ENCODE results near the gene MDN1. TPM values are rescaled to one million over a fixed set of nuclear protein-coding genes. Genes with fewer than 3 reads are reported as not detected.

MDN1 gene
- total RNA-seq, 2 experiments from 2014 or later: 40.3 to 40.4 TPM

- intact Hi-C loops (cut with DNase I, micrococcal nuclease): no loop called here
- no peak overlapping the region for H3K27ac Mint-ChIP-seq
- ChIA-PET POLR2A (interaction anchor here (1.0 kb wide), 1 partner anchor 20 kb away, joined by 3 read pairs; the partner anchor contains the start of gene MDN1), CTCF (interaction anchor here (0.7 kb wide), 1 partner anchor 13 kb away, joined by 3 read pairs; no protein-coding TSS in a partner anchor)
- no peaks in the 10 kb centered on the region for H3K9me3 ChIP-seq (ENCODE audit: control insufficient read depth in 1 of 2, insufficient read depth in 1 of 2, low read length in 2 of 2)
- no peaks in the 10 kb centered on the region for H3K27me3 ChIP-seq (ENCODE audit: control insufficient read depth in 1 of 2, insufficient read depth in 2 of 2, low read length in 2 of 2)
- no peaks in the 10 kb centered on the region for H3K9me3 Mint-ChIP-seq
- TF ChIP-seq CTCF (IDR thresholded peaks at IDR 0.05): no peak
- no peak for ATAC-seq (ENCODE audit: poor library complexity)
- no peaks in the 10 kb centered on the region for H3K4me1 ChIP-seq (ENCODE audit: insufficient read depth, low read length)
- H3K27ac ChIP-seq (ENCODE audit: low read depth in 1 of 2, low read length in 2 of 2): no peak overlapping the region
- H3K36me3 ChIP-seq (ENCODE audit: insufficient read depth, low read length): peaks cover 23% of the 10 kb centered on the region
- H3K4me1 Mint-ChIP-seq (ENCODE audit: low read depth): peaks cover 7% of the 10 kb centered on the region
- no peak overlapping the region for H3K4me3 Mint-ChIP-seq
- H3K27me3 Mint-ChIP-seq: no peaks in the 10 kb centered on the region
- H3K36me3 Mint-ChIP-seq (ENCODE audit: low read depth): peaks cover 52% of the 10 kb centered on the region
- H3K4me3 ChIP-seq (ENCODE audit: low read length): no peak overlapping the region
- DNase-seq: no peak
Observed at GRCh38 chr6:89799756-89800155, 19.8 kb downstream of the MDN1 start.

- H3K27me3 Mint-ChIP-seq: no peaks in the 10 kb centered on the region
- ChIA-PET CTCF (interaction anchor here (0.7 kb wide), 1 partner anchor 13 kb away, joined by 3 read pairs; no protein-coding TSS in a partner anchor), POLR2A (interaction anchor here (1.0 kb wide), 1 partner anchor 21 kb away, joined by 3 read pairs; the partner anchor contains the start of gene MDN1)
- no peak overlapping the region for H3K4me3 ChIP-seq (ENCODE audit: low read length)
- no peak overlapping the region for H3K27ac Mint-ChIP-seq
- ATAC-seq (ENCODE audit: poor library complexity) (no peak), DNase-seq (no peak)
- no peak for TF ChIP-seq CTCF (IDR thresholded peaks at IDR 0.05)
- H3K4me3 Mint-ChIP-seq: no peak overlapping the region
- H3K27me3 ChIP-seq (ENCODE audit: control insufficient read depth in 1 of 2, insufficient read depth in 2 of 2, low read length in 2 of 2): no peaks in the 10 kb centered on the region
- H3K36me3 Mint-ChIP-seq (ENCODE audit: low read depth): peaks cover 59% of the 10 kb centered on the region
- H3K36me3 ChIP-seq (ENCODE audit: insufficient read depth, low read length): peaks cover 23% of the 10 kb centered on the region
- intact Hi-C loops (cut with DNase I, micrococcal nuclease): no loop called here
- peaks cover 13% of the 10 kb centered on the region for H3K4me1 Mint-ChIP-seq (ENCODE audit: low read depth)
- peaks cover 4% of the 10 kb centered on the region for H3K4me1 ChIP-seq (ENCODE audit: insufficient read depth, low read length)
- no peak overlapping the region for H3K27ac ChIP-seq (ENCODE audit: low read depth in 1 of 2, low read length in 2 of 2)
- H3K9me3 ChIP-seq (ENCODE audit: control insufficient read depth in 1 of 2, insufficient read depth in 1 of 2, low read length in 2 of 2): no peaks in the 10 kb centered on the region
- H3K9me3 Mint-ChIP-seq: no peaks in the 10 kb centered on the region
Observed at GRCh38 chr6:89799096-89799495, 20.5 kb downstream of the MDN1 start.

- POLR2A ChIA-PET: no interaction called here
- intact Hi-C loops (cut with DNase I, micrococcal nuclease): no loop called here
Observed at GRCh38 chr6:89797317-89797716, 22.3 kb downstream of the MDN1 start.

More at GRCh38 chr6:89797317-89797716, 22.3 kb downstream of the MDN1 start:
- no peaks in the 10 kb centered on the region for H3K9me3 ChIP-seq (ENCODE audit: control insufficient read depth in 1 of 2, insufficient read depth in 1 of 2, low read length in 2 of 2)
- H3K27ac ChIP-seq (ENCODE audit: low read depth in 1 of 2, low read length in 2 of 2): no peak overlapping the region
- no peaks in the 10 kb centered on the region for H3K27me3 ChIP-seq (ENCODE audit: control insufficient read depth in 1 of 2, insufficient read depth in 2 of 2, low read length in 2 of 2)
- peaks cover 24% of the 10 kb centered on the region for H3K36me3 ChIP-seq (ENCODE audit: insufficient read depth, low read length)
- H3K9me3 Mint-ChIP-seq: no peaks in the 10 kb centered on the region
- no peaks in the 10 kb centered on the region for H3K27me3 Mint-ChIP-seq
- no peak for TF ChIP-seq CTCF (IDR thresholded peaks at IDR 0.05)
- ATAC-seq (ENCODE audit: poor library complexity) (no peak), DNase-seq (no peak)
- H3K4me3 Mint-ChIP-seq: no peak overlapping the region
- no peak overlapping the region for H3K4me3 ChIP-seq (ENCODE audit: low read length)
- peaks cover 16% of the 10 kb centered on the region for H3K4me1 ChIP-seq (ENCODE audit: insufficient read depth, low read length)
- CTCF ChIA-PET: no interaction called here
- H3K27ac Mint-ChIP-seq: no peak overlapping the region
- peaks cover 64% of the 10 kb centered on the region for H3K36me3 Mint-ChIP-seq (ENCODE audit: low read depth)
- H3K4me1 Mint-ChIP-seq (ENCODE audit: low read depth): peaks cover 27% of the 10 kb centered on the region

Measured in CD4-positive, alpha-beta T cell (primary cell).